Measurements from ENCODE around the gene NANS.
"Not testable (repeated sequence)": the region's sequence is repeated elsewhere in the genome, so short reads cannot be mapped to it uniquely, and the experiment has no call there.

Gene NANS

GRCh38 chr9:98104445-98104881, 47.9 kb downstream of the NANS start:
- DNase-seq = no peak

GRCh38 chr9:98105006-98105405, 48.5 kb downstream of the NANS start:
- DNase-seq = no peak

GRCh38 chr9:98107926-98108325, 51.4 kb downstream of the NANS start:
- DNase-seq = no peak

- no peak for DNase-seq
Measured at GRCh38 chr9:98108531-98109031, 52.0 kb downstream of the NANS start.

- DNase-seq = no peak
Measured at GRCh38 chr9:98109052-98109451, 52.5 kb downstream of the NANS start.

GRCh38 chr9:98117097-98117496, 60.6 kb downstream of the NANS start:
- DNase-seq = not testable (repeated sequence)

GRCh38 chr9:98117984-98118639, 61.6 kb downstream of the NANS start:
- DNase-seq = peak; percentile 89 to 95

- DNase-seq = peak; percentile 71 to 82
Measured at GRCh38 chr9:98118640-98119601, 62.4 kb downstream of the NANS start, which contains the start of gene TRIM14. Gene TRIM14 (minus strand): TSS chr9:98119222. CDS start chr9:98119188, 34 bp downstream.

GRCh38 chr9:98120476-98120875, 63.9 kb downstream of the NANS start:
- DNase-seq = no peak

GRCh38 chr9:98121058-98121457, 64.5 kb downstream of the NANS start:
- no peak for DNase-seq

GRCh38 chr9:98124091-98124490, 67.6 kb downstream of the NANS start:
- not testable (repeated sequence) for DNase-seq

GRCh38 chr9:98124637-98125426, 68.3 kb downstream of the NANS start:
- no peak for DNase-seq

GRCh38 chr9:98127226-98127625, 70.7 kb downstream of the NANS start:
- no peak for DNase-seq

- DNase-seq = no peak
Measured at GRCh38 chr9:98128316-98128715, 71.8 kb downstream of the NANS start.

- DNase-seq = no peak
Measured at GRCh38 chr9:98129451-98129881, 72.9 kb downstream of the NANS start.

GRCh38 chr9:98130060-98130459, 73.5 kb downstream of the NANS start:
- not testable (repeated sequence) for DNase-seq

- DNase-seq = no peak
Measured at GRCh38 chr9:98130576-98131228, 74.2 kb downstream of the NANS start.

- DNase-seq = no peak
Measured at GRCh38 chr9:98132158-98132557, 75.6 kb downstream of the NANS start.
